C4-2B (cell line): Measurements from ENCODE around the gene CASZ1.

ENCODE experiments used
- H3K27ac ChIP-seq: fragments of 450-650 bp; 2 replicates; pipeline ENCODE4 v1.5.1; 2017
- ZFX ChIP-seq: fragments of 450-650 bp; IDR thresholded peaks from 2 replicates; pipeline ENCODE4 v1.6.1; 2017
- TF ChIP-seq, protein P1 (sequence below): fragments of 450-650 bp; conservative IDR thresholded peaks from 2 replicates; pipeline ENCODE4 v1.5.1; 2017; ENCODE audit warnings: mild to moderate bottlenecking

CASZ1 gene

DNA sequence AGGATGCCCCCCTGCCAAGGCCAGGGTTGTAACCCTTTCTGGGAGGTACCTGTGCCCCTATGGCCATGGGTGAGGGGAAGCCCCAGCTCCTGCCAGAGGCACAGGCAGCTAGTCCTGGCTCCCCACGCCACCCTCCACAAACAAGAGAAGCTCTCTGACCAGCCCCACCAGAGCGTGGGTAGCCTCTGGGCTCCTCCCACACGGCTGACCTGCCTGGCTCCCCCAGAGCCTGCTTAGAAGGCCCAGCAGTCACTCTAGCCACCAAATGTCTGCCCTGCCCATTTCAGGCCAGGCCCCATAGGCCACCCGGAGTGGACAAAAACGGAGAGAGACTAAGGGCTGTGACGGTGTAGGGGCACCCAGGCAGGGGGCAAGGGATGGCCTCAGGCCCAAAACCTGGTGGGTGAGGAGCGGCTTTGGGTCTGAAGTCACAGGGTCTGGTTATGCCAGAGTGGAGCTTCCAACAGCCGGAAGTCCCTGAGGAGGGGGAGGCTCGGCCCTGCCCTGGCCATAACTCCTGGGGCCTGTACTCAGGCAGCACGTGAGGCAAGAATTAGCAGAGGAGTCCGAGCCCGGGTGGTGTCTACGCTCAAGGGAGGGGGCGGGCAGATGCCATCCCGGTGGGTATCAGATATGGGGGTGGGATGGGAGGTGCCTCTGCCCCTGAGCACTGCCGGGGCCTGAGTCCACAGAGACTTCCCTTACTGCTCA lies 155.4 kb downstream of the CASZ1 start:
- peak overlapping the region; percentile 90 for H3K27ac ChIP-seq
- 0 out of 2 replicates have a peak, but pooled peaks have one; percentile 30 for TF ChIP-seq ZFX
- TF ChIP-seq, protein P1, sequence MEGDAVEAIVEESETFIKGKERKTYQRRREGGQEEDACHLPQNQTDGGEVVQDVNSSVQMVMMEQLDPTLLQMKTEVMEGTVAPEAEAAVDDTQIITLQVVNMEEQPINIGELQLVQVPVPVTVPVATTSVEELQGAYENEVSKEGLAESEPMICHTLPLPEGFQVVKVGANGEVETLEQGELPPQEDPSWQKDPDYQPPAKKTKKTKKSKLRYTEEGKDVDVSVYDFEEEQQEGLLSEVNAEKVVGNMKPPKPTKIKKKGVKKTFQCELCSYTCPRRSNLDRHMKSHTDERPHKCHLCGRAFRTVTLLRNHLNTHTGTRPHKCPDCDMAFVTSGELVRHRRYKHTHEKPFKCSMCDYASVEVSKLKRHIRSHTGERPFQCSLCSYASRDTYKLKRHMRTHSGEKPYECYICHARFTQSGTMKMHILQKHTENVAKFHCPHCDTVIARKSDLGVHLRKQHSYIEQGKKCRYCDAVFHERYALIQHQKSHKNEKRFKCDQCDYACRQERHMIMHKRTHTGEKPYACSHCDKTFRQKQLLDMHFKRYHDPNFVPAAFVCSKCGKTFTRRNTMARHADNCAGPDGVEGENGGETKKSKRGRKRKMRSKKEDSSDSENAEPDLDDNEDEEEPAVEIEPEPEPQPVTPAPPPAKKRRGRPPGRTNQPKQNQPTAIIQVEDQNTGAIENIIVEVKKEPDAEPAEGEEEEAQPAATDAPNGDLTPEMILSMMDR = no peak

DNA sequence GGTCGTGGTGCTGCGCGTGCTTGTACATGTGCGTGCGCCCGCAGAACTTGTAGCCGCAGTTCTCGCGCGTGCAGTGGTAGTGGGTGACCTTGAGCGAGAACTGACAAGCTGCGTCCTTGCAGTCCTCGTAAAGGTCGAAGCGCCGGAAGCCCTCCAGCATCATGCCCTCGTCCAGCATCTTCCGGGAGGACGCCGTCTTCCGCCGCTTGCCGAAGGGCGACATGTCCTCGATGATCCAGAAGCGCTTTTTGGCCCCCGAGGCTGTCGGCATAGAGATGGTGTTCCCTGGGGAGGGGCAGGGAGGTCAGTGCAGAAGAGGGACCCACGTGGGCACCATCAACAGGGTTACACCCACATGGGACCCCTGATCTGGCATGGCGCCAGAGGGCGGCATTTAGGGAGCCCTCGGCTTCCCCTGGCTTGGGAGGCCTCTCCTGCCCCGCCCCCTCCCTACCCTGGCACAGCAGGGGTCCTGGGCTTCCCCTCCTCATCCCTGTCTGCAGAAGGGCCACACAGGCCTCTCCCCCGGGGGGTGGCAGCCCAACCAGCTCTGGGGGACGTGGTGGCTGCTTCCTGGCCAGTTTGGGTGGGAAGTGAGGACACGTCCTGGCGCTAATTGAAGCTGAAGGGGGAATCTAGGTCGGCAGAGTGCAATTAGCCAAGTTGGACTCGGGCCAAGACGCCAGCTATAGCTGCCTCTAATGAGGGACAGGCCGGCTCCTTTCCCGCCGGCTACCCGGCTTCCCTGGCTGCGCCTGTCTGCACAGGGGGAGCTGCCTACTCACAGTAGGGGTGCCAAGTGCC lies 156.5 kb downstream of the CASZ1 start:
- H3K27ac ChIP-seq = peak overlapping the region; percentile 90
- TF ChIP-seq ZFX = no peak
- TF ChIP-seq, protein P1 = no peak

DNA sequence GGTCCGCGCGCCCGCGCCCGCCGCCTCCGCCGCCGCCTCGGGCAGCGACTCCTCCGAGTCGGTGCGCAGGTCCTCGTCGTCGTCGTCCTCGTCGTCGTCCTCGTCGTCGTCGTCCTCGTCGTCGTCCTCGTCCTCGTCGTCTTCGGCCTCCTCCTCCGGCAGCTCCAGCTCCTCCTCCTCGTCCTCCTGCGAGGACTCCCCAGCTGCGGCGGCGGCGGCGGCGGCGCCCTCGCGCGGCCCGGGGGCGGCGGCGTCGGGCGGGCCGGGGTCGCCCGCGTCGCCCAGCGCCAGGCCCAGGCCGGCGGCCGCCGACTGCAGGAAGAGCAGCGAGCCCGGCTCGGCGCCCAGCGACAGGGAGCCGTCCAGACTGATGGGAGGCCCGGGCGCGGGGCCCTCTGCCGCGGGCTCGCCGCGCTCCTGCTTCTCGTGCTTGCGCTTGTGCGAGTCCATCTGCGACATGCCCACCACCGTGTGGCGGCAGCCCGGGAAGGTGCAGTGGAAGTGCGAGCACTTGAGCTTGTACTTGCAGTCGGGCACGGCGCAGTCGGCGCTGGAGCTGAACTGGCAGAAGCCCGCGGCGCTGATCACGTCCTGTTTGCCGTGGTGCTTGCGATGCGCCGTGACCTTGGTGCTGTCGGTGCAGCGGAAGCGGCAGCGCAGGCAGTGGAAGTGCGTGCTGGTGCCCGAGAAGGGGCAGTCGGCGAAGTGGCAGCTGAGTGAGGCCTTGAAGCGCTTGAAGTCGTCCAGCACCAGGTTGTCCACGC lies 157.3 kb downstream of the CASZ1 start:
- TF ChIP-seq ZFX = no peak
- TF ChIP-seq, protein P1 = no peak
- H3K27ac ChIP-seq = peak overlapping the region; percentile 90; the same call in 1 of the 2 replicates

DNA sequence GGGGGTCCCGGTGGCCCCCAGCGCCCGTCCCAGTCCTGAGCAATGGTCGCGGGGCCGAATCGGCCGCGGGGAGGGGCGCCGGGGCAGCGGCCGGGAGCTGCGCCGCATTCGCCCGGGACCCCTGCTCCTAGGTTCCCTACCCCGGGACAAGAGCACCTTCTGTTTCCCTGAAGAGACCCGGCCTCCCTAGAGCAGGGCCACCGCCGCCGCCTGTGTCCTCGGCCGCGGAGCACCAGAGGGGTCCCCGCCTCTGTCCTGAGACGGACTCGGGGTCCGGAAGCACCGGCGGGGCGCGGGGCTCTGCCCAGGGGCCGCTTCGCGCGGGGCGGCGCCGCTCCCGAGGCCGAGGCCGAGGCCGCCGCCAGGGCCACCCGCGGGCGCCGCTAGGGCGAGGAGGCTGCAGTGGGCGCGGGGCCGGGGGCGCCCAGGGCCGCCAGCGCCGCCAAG lies 157.9 kb downstream of the CASZ1 start:
- TF ChIP-seq, protein P1 = no peak
- TF ChIP-seq ZFX = no peak
- H3K27ac ChIP-seq = peak overlapping the region; percentile 95

DNA sequence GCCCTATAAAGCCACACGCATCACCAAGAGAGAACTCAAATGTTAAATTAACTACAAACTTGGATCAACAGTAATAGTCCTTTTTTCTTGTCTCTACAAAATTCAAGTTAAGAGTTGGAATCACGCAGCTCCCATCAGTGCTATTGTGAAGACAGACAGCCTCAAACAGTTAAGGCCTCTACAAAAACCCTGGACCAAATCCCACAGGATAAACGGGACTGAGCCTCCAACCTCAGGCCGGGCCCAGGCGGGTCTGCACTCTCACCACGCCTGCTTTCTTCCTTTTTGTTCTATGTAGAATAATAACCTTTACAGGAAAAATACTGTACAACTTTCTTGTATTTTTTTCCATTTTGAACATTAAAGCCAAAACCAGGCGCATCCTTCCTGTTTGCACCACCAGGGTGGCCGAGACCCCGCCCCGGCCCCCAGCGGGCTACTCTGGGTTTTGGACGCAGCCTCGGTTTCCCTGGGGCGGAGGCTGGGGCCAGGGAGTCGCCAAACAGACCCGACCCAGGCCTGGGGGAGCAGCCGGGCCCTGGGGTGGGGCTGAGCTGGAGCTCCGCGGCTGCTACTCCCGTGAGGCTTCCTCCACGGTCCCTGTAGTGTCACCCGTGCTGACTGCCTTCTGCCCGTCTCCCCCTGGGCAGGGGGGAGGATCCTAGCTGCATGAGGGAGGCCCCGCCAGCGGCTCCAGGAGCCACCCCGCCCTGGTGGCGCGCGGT lies 158.4 kb downstream of the CASZ1 start:
- peak overlapping the region; percentile 95 for H3K27ac ChIP-seq
- TF ChIP-seq, protein P1 = no peak
- TF ChIP-seq ZFX = no peak

DNA sequence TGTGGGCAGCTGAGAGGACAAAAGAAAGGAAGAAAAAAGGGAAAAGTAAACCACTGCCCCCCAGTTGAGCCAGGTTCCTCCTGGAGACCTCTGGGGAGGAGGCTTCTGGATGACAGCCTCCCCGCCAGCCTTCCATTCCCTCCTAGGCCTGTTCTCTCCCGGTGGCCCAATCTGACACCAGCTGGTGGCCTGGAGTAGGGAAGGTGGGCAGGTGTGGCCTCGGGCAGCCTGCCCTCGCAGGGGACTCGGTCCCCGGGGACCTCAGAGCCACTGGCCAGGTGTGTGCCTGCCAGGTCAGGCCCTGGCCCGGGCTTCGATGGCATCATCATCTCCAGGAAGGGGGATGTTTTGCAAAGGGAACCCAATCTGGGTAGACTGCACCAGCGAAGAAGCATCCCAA lies 159.0 kb downstream of the CASZ1 start:
- TF ChIP-seq, protein P1 = no peak
- peak; percentile 49; the same call in 1 of the 2 replicates for TF ChIP-seq ZFX
- peak overlapping the region; percentile 95 for H3K27ac ChIP-seq
